RWPE1 (cell line): Measurements from ENCODE around the gene ERG28.

ENCODE experiments used
- CTCF ChIA-PET: fragments of 350-600 bp; sonication (Branson Sonifier 250); formaldehyde crosslinking; extraction: SDS; loops from one replicate; lab custom pipeline; 2021; lab: Yijun Ruan, JAX
- POLR2A ChIA-PET: fragments of 400-600 bp; formaldehyde crosslinking; extraction: SDS; loops from one replicate; lab custom pipeline; 2020; ENCODE audit warnings: antibody characterized with exemption; ENCODE audit not compliant: low non-redundant PET; lab: Yijun Ruan, JAX
- DNase-seq: peaks from one replicate; pipeline ENCODE4 v3.0.0; 2012; ENCODE audit warnings: low spot score
- H3K27ac ChIP-seq: fragments of 450-650 bp; 2 replicates; pipeline ENCODE4 v1.5.1; 2017
- CTCF ChIP-seq: fragments of 450-650 bp; conservative IDR thresholded peaks from 2 replicates; pipeline ENCODE4 v1.5.1; 2017; ENCODE audit warnings: low read depth, mild to moderate bottlenecking

Gene ERG28

DNA sequence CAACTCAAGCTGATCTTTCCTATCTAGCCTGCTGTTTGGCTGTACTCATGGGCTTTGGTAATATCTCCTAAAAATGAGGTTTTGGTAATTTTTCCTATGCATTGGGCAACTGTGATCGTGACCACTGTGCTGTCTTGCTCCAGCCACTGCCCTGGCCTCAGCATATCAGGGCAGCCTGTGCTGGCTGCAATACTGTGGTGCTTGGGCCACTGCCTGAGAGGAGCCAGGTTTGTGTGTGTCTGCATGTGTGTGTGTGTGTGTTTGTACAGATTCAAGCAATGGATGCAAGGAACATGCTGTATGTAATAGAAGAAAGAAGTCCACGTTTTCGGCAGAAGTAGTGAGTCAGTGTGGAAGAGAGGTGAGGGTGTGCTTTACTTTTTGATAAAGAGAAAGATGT lies 13.0 kb downstream of the ERG28 start:
- H3K27ac ChIP-seq, result peak overlapping the region; percentile 77
- POLR2A ChIA-PET, result no interaction called here
- CTCF ChIA-PET, result interaction anchor here (13.8 kb wide), 1 partner anchor 72 kb away, joined by 162 read pairs; the partner anchor contains the start of gene FLVCR2
- no peak for DNase-seq
- no peak for TF ChIP-seq CTCF

DNA sequence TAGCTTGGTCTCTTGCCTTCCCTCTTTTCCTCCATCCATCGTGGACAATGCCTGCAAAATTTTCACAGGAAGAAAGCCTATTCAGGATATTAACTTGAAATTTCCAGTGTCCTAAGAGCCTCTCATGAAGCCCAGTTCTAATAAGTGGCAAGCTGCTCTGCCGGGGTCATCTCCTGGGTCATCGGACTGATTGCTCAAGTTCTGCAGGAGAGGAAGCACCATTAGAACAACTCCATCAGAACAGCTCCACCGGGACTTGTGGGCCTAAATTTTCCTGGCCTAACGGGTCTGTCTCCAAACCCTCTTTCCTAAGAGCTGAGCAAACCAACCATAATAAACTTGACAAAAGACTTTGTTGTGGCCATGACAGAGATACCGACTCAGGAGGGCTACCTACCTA lies 13.9 kb downstream of the ERG28 start:
- POLR2A ChIA-PET, result no interaction called here
- H3K27ac ChIP-seq, result peak overlapping the region; percentile 69
- DNase-seq, result no peak
- no peak for TF ChIP-seq CTCF
- CTCF ChIA-PET, result interaction anchor here (0.6 to 13.8 kb wide), 2 partner anchors 71 to 677 kb away, joined by 3 to 162 read pairs; partner anchors contain the start of gene FLVCR2

- ChIA-PET POLR2A (no interaction called here), CTCF (interaction anchor here (0.6 to 13.8 kb wide), 2 partner anchors 66 to 69 kb away, joined by 3 to 162 read pairs; partner anchors contain the start of gene FLVCR2)
- no peak overlapping the region for H3K27ac ChIP-seq
- DNase-seq, result no peak
- TF ChIP-seq CTCF, result no peak
Measured at GRCh38 chr14:75645056-75645455, 15.6 kb downstream of the ERG28 start.

GRCh38 chr14:75643985-75644384 lies 16.7 kb downstream of the ERG28 start:
- POLR2A ChIA-PET, result no interaction called here
- H3K27ac ChIP-seq, result no peak overlapping the region
- DNase-seq, result no peak
- TF ChIP-seq CTCF, result no peak
- CTCF ChIA-PET, result no interaction called here

- no peak overlapping the region for H3K27ac ChIP-seq
- no peak for TF ChIP-seq CTCF
- ChIA-PET POLR2A (no interaction called here), CTCF (interaction anchor here (1.4 kb wide), 1 partner anchor 63 kb away, joined by 5 read pairs; the partner anchor contains the start of gene FLVCR2)
- DNase-seq, result no peak
Measured at GRCh38 chr14:75640876-75641275, 19.8 kb downstream of the ERG28 start.

DNA sequence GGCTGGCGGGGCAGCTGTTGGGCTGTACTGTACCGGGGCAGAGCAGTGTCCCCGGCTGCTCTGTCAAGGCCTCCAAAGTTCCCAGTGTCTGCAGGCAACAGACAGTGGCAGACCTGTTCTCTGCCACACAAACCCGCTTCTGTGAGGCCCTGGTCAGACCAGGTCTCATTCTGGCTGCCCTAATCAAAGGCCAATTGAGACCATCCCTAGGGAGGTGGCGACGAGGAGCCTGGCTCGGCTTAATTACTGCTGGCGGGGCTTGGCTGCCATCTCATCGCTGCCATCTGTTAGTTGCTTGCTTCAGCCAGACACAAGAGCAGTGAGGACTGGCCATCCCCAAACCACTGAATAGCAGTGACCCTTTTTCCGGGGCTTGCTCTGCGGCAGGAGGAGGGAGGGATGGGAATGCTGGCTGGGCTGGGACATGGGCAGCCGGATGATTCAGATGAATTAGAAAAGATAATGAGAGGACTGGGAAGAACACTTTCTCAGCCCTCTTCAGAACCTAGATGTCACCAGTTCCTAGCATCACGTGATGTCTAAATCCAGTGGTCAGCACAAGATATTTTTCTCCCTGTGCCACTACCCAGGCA lies 24.5 kb downstream of the ERG28 start:
- DNase-seq, result no peak
- no peak overlapping the region for H3K27ac ChIP-seq
- no peak for TF ChIP-seq CTCF
- CTCF ChIA-PET, result no interaction called here
- POLR2A ChIA-PET, result interaction anchor here (0.6 kb wide), 1 partner anchor 199 kb away, joined by 3 read pairs; no protein-coding TSS in a partner anchor
